H9 (cell line): ENCODE data around the gene MGAT5. TPM values are rescaled to one million over a fixed set of nuclear protein-coding genes. Genes with fewer than 3 reads are reported as not detected.

Experiments used
- DNase-seq: peaks from one replicate; pipeline ENCODE4 v3.0.0-alpha.2; 2017
- H2AFZ ChIP-seq: one replicate; pipeline ENCODE4 v1.6.1; 2013; ENCODE audit warnings: mild to moderate bottlenecking, low read length, control low read depth, moderate library complexity
- H2AK5ac ChIP-seq: 2 replicates; pipeline ENCODE4 v1.6.1; 2013; ENCODE audit warnings: low read length, control low read depth, mixed read lengths; ENCODE audit not compliant: insufficient read length
- H2BK120ac ChIP-seq: one replicate; pipeline ENCODE4 v1.6.1; 2013; ENCODE audit warnings: low read depth, mild to moderate bottlenecking, low read length, control low read depth, inconsistent platforms; ENCODE audit not compliant: poor library complexity, severe bottlenecking
- H2BK12ac ChIP-seq: 2 replicates; pipeline ENCODE4 v1.6.1; 2013; ENCODE audit warnings: low read length, control low read depth, mixed read lengths, low read depth; ENCODE audit not compliant: insufficient read length
- H2BK15ac ChIP-seq: 2 replicates; pipeline ENCODE4 v1.6.1; 2013; ENCODE audit warnings: low read depth, low read length, control low read depth
- H2BK20ac ChIP-seq: one replicate; pipeline ENCODE4 v1.6.1; 2013; ENCODE audit warnings: low read depth, mild to moderate bottlenecking, low read length, control low read depth, inconsistent platforms; ENCODE audit not compliant: poor library complexity, severe bottlenecking
- H2BK5ac ChIP-seq: 2 replicates; pipeline ENCODE4 v1.6.1; 2013; ENCODE audit warnings: low read length, control low read depth, mixed read lengths; ENCODE audit not compliant: insufficient read length
- H3K14ac ChIP-seq: 2 replicates; pipeline ENCODE4 v1.6.1; 2013; ENCODE audit warnings: low read length, control low read depth; ENCODE audit not compliant: insufficient read depth
- H3K18ac ChIP-seq: 2 replicates; pipeline ENCODE4 v1.6.1; 2013; ENCODE audit warnings: low read depth, mild to moderate bottlenecking, mixed read lengths, low read length, control low read depth; ENCODE audit not compliant: insufficient read length
- H3K23ac ChIP-seq: 2 replicates; pipeline ENCODE4 v1.6.1; 2013; ENCODE audit warnings: low read length, control low read depth, mixed read lengths, low read depth; ENCODE audit not compliant: insufficient read length
- H3K23me2 ChIP-seq: 2 replicates; pipeline ENCODE4 v1.6.1; 2013; ENCODE audit warnings: low read depth, mild to moderate bottlenecking, mixed read lengths, low read length, control low read depth; ENCODE audit not compliant: insufficient read length, poor library complexity, severe bottlenecking
- H3K27ac ChIP-seq: 2 replicates; pipeline ENCODE4 v1.5.1; 2013; ENCODE audit warnings: low read length, control low read depth, mixed read lengths, low read depth; ENCODE audit not compliant: insufficient read length
- H3K27me3 ChIP-seq: 2 replicates; pipeline ENCODE4 v1.6.1; 2013; ENCODE audit warnings: low read length, control low read depth, inconsistent platforms; ENCODE audit not compliant: insufficient read depth
- H3K4ac ChIP-seq: 2 replicates; pipeline ENCODE4 v1.6.1; 2013; ENCODE audit warnings: low read depth, mild to moderate bottlenecking, control low read depth, inconsistent platforms, low read length, moderate library complexity
- H3K4me1 ChIP-seq: 2 replicates; pipeline ENCODE4 v1.6.1; 2013; ENCODE audit warnings: low read length, control low read depth, inconsistent platforms; ENCODE audit not compliant: insufficient read depth
- H3K4me2 ChIP-seq: 2 replicates; pipeline ENCODE4 v1.6.1; 2013; ENCODE audit warnings: low read length, control low read depth, mixed read lengths; ENCODE audit not compliant: insufficient read length, insufficient read depth
- H3K56ac ChIP-seq: 2 replicates; pipeline ENCODE4 v1.6.1; 2013; ENCODE audit warnings: low read depth, mild to moderate bottlenecking, mixed read lengths, low read length, control low read depth; ENCODE audit not compliant: insufficient read length
- H3K79me1 ChIP-seq: 2 replicates; pipeline ENCODE4 v1.6.1; 2013; ENCODE audit warnings: low read depth, mild to moderate bottlenecking, moderate library complexity, low read length, control low read depth, inconsistent platforms; ENCODE audit not compliant: insufficient read depth, poor library complexity, severe bottlenecking
- H3K79me2 ChIP-seq: 2 replicates; pipeline ENCODE4 v1.6.1; 2013; ENCODE audit warnings: low read length, control low read depth, inconsistent platforms; ENCODE audit not compliant: insufficient read depth
- H3K9ac ChIP-seq: 2 replicates; pipeline ENCODE4 v1.6.1; 2013; ENCODE audit warnings: low read length, control low read depth, mixed read lengths; ENCODE audit not compliant: insufficient read length; ENCODE audit errors: extremely low read depth
- H3K9me3 ChIP-seq: one replicate; pipeline ENCODE4 v1.6.1; 2013; ENCODE audit warnings: low read depth, low read length, inconsistent platforms; ENCODE audit not compliant: control insufficient read depth
- H3T11ph ChIP-seq: one replicate; pipeline ENCODE4 v1.6.1; 2013; ENCODE audit warnings: mild to moderate bottlenecking, low read length, control low read depth, inconsistent platforms
- H4K20me1 ChIP-seq: one replicate; pipeline ENCODE4 v1.6.1; 2013; ENCODE audit not compliant: control insufficient read depth, insufficient read length, insufficient read depth
- H4K5ac ChIP-seq: 2 replicates; pipeline ENCODE4 v1.6.1; 2013; ENCODE audit warnings: low read depth, mild to moderate bottlenecking, mixed read lengths, low read length, control low read depth; ENCODE audit not compliant: insufficient read length
- H4K8ac ChIP-seq: replicated peaks from 2 replicates; pipeline ENCODE4 v1.6.1; 2013; ENCODE audit warnings: low read length, control low read depth, mixed read lengths, low read depth; ENCODE audit not compliant: insufficient read length
- H4K91ac ChIP-seq: 2 replicates; pipeline ENCODE4 v1.6.1; 2013; ENCODE audit warnings: low read depth, mild to moderate bottlenecking, moderate library complexity, mixed read lengths, low read length, control low read depth; ENCODE audit not compliant: insufficient read length
- H3K27ac Mint-ChIP-seq, 3 experiments: 2 replicates in 2 of 3; 3 replicates in 1 of 3; pipeline ENCODE4 v1.8.0; 2020 to 2021; ENCODE audit warnings: mixed read lengths in 3 of 3, mild to moderate bottlenecking in 1 of 3, moderate library complexity in 1 of 3
- H3K27me3 Mint-ChIP-seq: 2 replicates; pipeline ENCODE4 v1.8.0; 2021; ENCODE audit warnings: low read depth, mild to moderate bottlenecking, moderate library complexity, mixed read lengths
- H3K36me3 Mint-ChIP-seq, 3 experiments: 2 replicates in 2 of 3; 3 replicates in 1 of 3; pipeline ENCODE4 v1.8.0; 2020 to 2021; ENCODE audit warnings: low read depth in 3 of 3, mixed read lengths in 3 of 3; ENCODE audit not compliant: insufficient read depth in 1 of 3
- H3K4me1 Mint-ChIP-seq, 2 experiments: 2 replicates each; pipeline ENCODE4 v1.8.0; 2020; ENCODE audit warnings: mixed read lengths in 2 of 2
- H3K4me3 Mint-ChIP-seq, 2 experiments: 2 replicates in 1 of 2; 3 replicates in 1 of 2; pipeline ENCODE4 v1.8.0; 2020 to 2021; ENCODE audit warnings: mild to moderate bottlenecking in 2 of 2, mixed read lengths in 2 of 2, moderate library complexity in 1 of 2
- H3K9me3 Mint-ChIP-seq, 2 experiments: 2 replicates in 1 of 2; 3 replicates in 1 of 2; pipeline ENCODE4 v1.8.0; 2020; ENCODE audit warnings: mild to moderate bottlenecking in 2 of 2, mixed read lengths in 2 of 2, moderate library complexity in 1 of 2
- CTCF ChIP-seq: fragments of 200-600 bp; sonication (generic); conservative IDR thresholded peaks from 3 replicates; pipeline ENCODE4 v1.8.0; 2021; ENCODE audit warnings: antibody characterized with exemption, mild to moderate bottlenecking
- WGBS: extraction: QIAGEN DNeasy Blood & Tissue Kit; methylation state at CpG from one replicate; pipeline ENCODE4 v1.1.7; 2013; ENCODE audit warnings: missing lambda C conversion rate, low lambda C conversion rate, mixed read lengths; ENCODE audit not compliant: insufficient read length; ENCODE audit errors: extremely low coverage; 5-methylcytosine and 5-hydroxymethylcytosine counted together
- total RNA-seq: library from RNA; stranded (reverse); gene quantifications from 2 replicates; pipeline ENCODE4 v1.2.1, GENCODE V29; 2021

MGAT5 gene
- total RNA-seq, 1 experiment from 2014 or later: 25.7 TPM

- no peaks in the 10 kb centered on the region for H3K9me3 ChIP-seq
- Mint-ChIP-seq H3K27ac (no peak overlapping the region; a peak in 1 of 7 replicates), H3K4me3 (no peak overlapping the region), H3K27me3 (no peaks in the 10 kb centered on the region), H3K36me3 (no peaks in the 10 kb centered on the region), H3K9me3 (no peaks in the 10 kb centered on the region), H3K4me1 (peaks cover 0 to 6% of the 10 kb centered on the region in 2 experiments; a peak in 3 of 4 replicates)
- no peak overlapping the region for H2BK12ac ChIP-seq
- H3K79me1 ChIP-seq: no peaks in the 10 kb centered on the region
- DNase-seq: no peak
- H2BK15ac ChIP-seq: no peak overlapping the region
- no peaks in the 10 kb centered on the region for H3K4me1 ChIP-seq
- no peak overlapping the region for H2AK5ac ChIP-seq
- H2BK120ac ChIP-seq: no peak overlapping the region
- H4K91ac ChIP-seq: no peak overlapping the region
- H2BK5ac ChIP-seq: no peak overlapping the region
- no peak overlapping the region for H3K4me2 ChIP-seq
- H3K56ac ChIP-seq: no peak overlapping the region
- no peak overlapping the region for H3K27ac ChIP-seq
- no peaks in the 10 kb centered on the region for H3K79me2 ChIP-seq
- no peak overlapping the region for H4K5ac ChIP-seq
- H3K23ac ChIP-seq: no peak overlapping the region
- H4K8ac ChIP-seq: no peak overlapping the region
- no peak overlapping the region for H2BK20ac ChIP-seq
- H3K27me3 ChIP-seq: no peaks in the 10 kb centered on the region
- H3K9ac ChIP-seq: no peak overlapping the region
- H3K23me2 ChIP-seq: no peaks in the 10 kb centered on the region
- no peak overlapping the region for H2AFZ ChIP-seq
- no CpG with 5 or more reads among the region's 4 CpGs for WGBS
- no peak overlapping the region for H3K4ac ChIP-seq
- TF ChIP-seq CTCF: no peak
- H3K18ac ChIP-seq: no peak overlapping the region
- no peak overlapping the region for H3K14ac ChIP-seq
- H3T11ph ChIP-seq: no peak overlapping the region
- H4K20me1 ChIP-seq: no peaks in the 10 kb centered on the region
These were observed 237.2 kb downstream of the MGAT5 start for GRCh38 chr2:134491022-134491421.
